Measurements from ENCODE around the gene ATP13A5. TPM values are rescaled to one million over a fixed set of nuclear protein-coding genes. Genes with fewer than 3 reads are reported as not detected.

ATP13A5 gene
- total RNA-seq, 2 donors from 2014 or later, result 0.59 TPM; not detected in 1

DNA sequence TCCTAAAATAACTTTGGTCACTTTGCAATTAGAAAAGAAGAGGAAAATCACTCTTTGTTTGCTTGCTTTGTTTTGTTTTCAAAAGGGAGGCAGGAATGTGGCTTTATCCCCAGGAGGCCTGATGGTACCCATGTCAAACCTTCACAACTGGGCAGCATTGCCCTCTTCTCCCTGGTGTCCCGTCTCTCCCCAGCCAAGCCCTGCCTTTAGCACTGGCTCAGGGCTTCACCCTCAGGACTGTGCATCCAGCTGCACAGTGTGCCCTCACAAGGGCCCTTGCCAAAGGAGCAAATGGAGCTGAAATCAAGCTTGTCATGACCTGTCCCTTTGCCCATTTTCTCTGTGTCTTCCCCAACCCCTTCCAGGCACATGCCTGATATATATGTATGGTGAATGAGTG is 29.1 kb upstream of the ATP13A5 start:
- no peak overlapping the region for H3K4me3 Mint-ChIP-seq
- Histone ChIP-seq H3K27me3 (ENCODE audit: control insufficient read depth, insufficient read depth, low read length, poor library complexity, severe bottlenecking) (no peaks in the 10 kb centered on the region), H3K4me1 (ENCODE audit: control insufficient read depth, insufficient read depth, low read length) (peaks cover 4% of the 10 kb centered on the region), H3K9me3 (ENCODE audit: control insufficient read depth, low read length) (peaks cover 4% of the 10 kb centered on the region), H3K9ac (ENCODE audit: extremely low read depth, low read length, poor library complexity, severe bottlenecking) (no peak overlapping the region), H3K27ac (ENCODE audit: low read depth, low read length) (no peak overlapping the region), H3K36me3 (ENCODE audit: control insufficient read depth, insufficient read depth, low read length) (no peaks in the 10 kb centered on the region), H3K4me3 (ENCODE audit: low read length) (no peak overlapping the region)
- peaks cover 26% of the 10 kb centered on the region for H3K4me1 Mint-ChIP-seq
- DNase-seq, result no peak
- TF ChIP-seq, protein P1, sequence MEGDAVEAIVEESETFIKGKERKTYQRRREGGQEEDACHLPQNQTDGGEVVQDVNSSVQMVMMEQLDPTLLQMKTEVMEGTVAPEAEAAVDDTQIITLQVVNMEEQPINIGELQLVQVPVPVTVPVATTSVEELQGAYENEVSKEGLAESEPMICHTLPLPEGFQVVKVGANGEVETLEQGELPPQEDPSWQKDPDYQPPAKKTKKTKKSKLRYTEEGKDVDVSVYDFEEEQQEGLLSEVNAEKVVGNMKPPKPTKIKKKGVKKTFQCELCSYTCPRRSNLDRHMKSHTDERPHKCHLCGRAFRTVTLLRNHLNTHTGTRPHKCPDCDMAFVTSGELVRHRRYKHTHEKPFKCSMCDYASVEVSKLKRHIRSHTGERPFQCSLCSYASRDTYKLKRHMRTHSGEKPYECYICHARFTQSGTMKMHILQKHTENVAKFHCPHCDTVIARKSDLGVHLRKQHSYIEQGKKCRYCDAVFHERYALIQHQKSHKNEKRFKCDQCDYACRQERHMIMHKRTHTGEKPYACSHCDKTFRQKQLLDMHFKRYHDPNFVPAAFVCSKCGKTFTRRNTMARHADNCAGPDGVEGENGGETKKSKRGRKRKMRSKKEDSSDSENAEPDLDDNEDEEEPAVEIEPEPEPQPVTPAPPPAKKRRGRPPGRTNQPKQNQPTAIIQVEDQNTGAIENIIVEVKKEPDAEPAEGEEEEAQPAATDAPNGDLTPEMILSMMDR (conservative IDR thresholded peaks at IDR 0.05), result no peak
- no peaks in the 10 kb centered on the region for H3K27me3 Mint-ChIP-seq (ENCODE audit: insufficient read depth)
- 77% methylated on average over 1 of the region's 1 CpG; no CpG with 5 or more reads in 1 of the 2 experiments for WGBS, 2 experiments (ENCODE audit: insufficient coverage in 1 of 2, insufficient read length in 1 of 2)
- H3K9me3 Mint-ChIP-seq, result peaks cover 5% of the 10 kb centered on the region
- no peaks in the 10 kb centered on the region for H3K36me3 Mint-ChIP-seq (ENCODE audit: low read depth)
- no peak overlapping the region for H3K27ac Mint-ChIP-seq

DNA sequence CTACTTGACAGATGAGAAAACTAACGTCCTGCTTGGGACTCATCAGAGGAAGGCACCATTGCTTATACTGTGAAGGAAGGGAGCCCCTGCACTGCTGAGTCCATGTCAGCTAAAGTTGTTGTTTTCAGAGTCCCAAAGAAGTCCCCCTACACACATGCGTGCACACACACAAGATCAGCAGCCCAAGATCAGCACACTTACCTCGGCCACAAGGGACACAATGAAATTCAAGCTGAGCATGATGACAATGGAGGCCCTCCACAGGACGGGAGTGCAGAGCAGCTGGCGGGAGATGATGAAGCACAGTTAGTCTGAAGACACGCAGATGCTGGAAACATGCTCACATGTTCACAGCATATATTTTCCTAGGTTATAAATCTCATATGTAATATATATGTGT is 28.6 kb upstream of the ATP13A5 start:
- Mint-ChIP-seq H3K36me3 (ENCODE audit: low read depth) (no peaks in the 10 kb centered on the region), H3K27ac (peak overlapping the region; percentile 29), H3K4me3 (no peak overlapping the region), H3K27me3 (ENCODE audit: insufficient read depth) (no peaks in the 10 kb centered on the region), H3K9me3 (peaks cover 2% of the 10 kb centered on the region), H3K4me1 (peaks cover 26% of the 10 kb centered on the region)
- H3K36me3 ChIP-seq (ENCODE audit: control insufficient read depth, insufficient read depth, low read length), result no peaks in the 10 kb centered on the region
- no peak overlapping the region for H3K4me3 ChIP-seq (ENCODE audit: low read length)
- no peak overlapping the region for H3K9ac ChIP-seq (ENCODE audit: extremely low read depth, low read length, poor library complexity, severe bottlenecking)
- no peak for DNase-seq
- 85 to 89% methylated on average over 2 to 6 of the region's 6 CpGs for WGBS, 2 experiments (ENCODE audit: insufficient coverage in 1 of 2, insufficient read length in 1 of 2)
- H3K27me3 ChIP-seq (ENCODE audit: control insufficient read depth, insufficient read depth, low read length, poor library complexity, severe bottlenecking), result no peaks in the 10 kb centered on the region
- H3K9me3 ChIP-seq (ENCODE audit: control insufficient read depth, low read length), result peaks cover 3% of the 10 kb centered on the region
- H3K4me1 ChIP-seq (ENCODE audit: control insufficient read depth, insufficient read depth, low read length), result peaks cover 4% of the 10 kb centered on the region
- TF ChIP-seq, protein P1 (conservative IDR thresholded peaks at IDR 0.05), result no peak
- H3K27ac ChIP-seq (ENCODE audit: low read depth, low read length), result no peak overlapping the region

- TF ChIP-seq, protein P1 (conservative IDR thresholded peaks at IDR 0.05), result no peak
- 85 to 100% methylated on average over 1 to 2 of the region's 2 CpGs for WGBS, 2 experiments (ENCODE audit: insufficient coverage in 1 of 2, insufficient read length in 1 of 2)
- DNase-seq, result no peak
- H3K4me3 Mint-ChIP-seq, result no peak overlapping the region
- no peaks in the 10 kb centered on the region for H3K36me3 Mint-ChIP-seq (ENCODE audit: low read depth)
- Histone ChIP-seq H3K36me3 (ENCODE audit: control insufficient read depth, insufficient read depth, low read length) (no peaks in the 10 kb centered on the region), H3K4me1 (ENCODE audit: control insufficient read depth, insufficient read depth, low read length) (peaks cover 4% of the 10 kb centered on the region), H3K9ac (ENCODE audit: extremely low read depth, low read length, poor library complexity, severe bottlenecking) (no peak overlapping the region), H3K9me3 (ENCODE audit: control insufficient read depth, low read length) (peaks cover 3% of the 10 kb centered on the region), H3K27me3 (ENCODE audit: control insufficient read depth, insufficient read depth, low read length, poor library complexity, severe bottlenecking) (no peaks in the 10 kb centered on the region), H3K4me3 (ENCODE audit: low read length) (no peak overlapping the region), H3K27ac (ENCODE audit: low read depth, low read length) (no peak overlapping the region)
- peaks cover 31% of the 10 kb centered on the region for H3K4me1 Mint-ChIP-seq
- H3K27ac Mint-ChIP-seq, result no peak overlapping the region
- H3K27me3 Mint-ChIP-seq (ENCODE audit: insufficient read depth), result peaks cover 2% of the 10 kb centered on the region
- no peaks in the 10 kb centered on the region for H3K9me3 Mint-ChIP-seq
Measured at GRCh38 chr3:193403307-193403706, 24.8 kb upstream of the ATP13A5 start.

Data from endodermal cell (in vitro differentiated cells).